Right cardiac atrium (tissue), 5 donors: Measurements from ENCODE around the gene SLC6A18. TPM values are rescaled to one million over a fixed set of nuclear protein-coding genes. Genes with fewer than 3 reads are reported as not detected.

Source experiments
- ATAC-seq, 2 donors: fragments of 200-7000 bp; cut with Tn5 transposase; one replicate each; pipeline versions ENCODE4 v1.8.0 to v1.9.1; 2020; ENCODE audit warnings: moderate library complexity in 2 of 2, mild to moderate bottlenecking in 1 of 2
- DNase-seq, 3 donors: peaks; one replicate each; pipeline ENCODE4 v3.0.0-alpha.2; 2020
- H3K27ac ChIP-seq: one replicate; pipeline ENCODE4 v1.5.1; 2013; ENCODE audit warnings: mild to moderate bottlenecking, low read length, control low read depth, moderate library complexity
- H3K27me3 ChIP-seq: one replicate; pipeline ENCODE4 v1.6.1; 2013; ENCODE audit not compliant: control insufficient read depth, insufficient read depth
- H3K4me1 ChIP-seq: one replicate; pipeline ENCODE4 v1.6.1; 2013; ENCODE audit warnings: low read length; ENCODE audit not compliant: control insufficient read depth, insufficient read depth
- H3K4me3 ChIP-seq: one replicate; pipeline ENCODE4 v1.5.1; 2013; ENCODE audit warnings: low read length, control low read depth
- H3K9me3 ChIP-seq: one replicate; pipeline ENCODE4 v1.6.1; 2013; ENCODE audit warnings: low read length; ENCODE audit not compliant: control insufficient read depth
- WGBS: extraction: QIAGEN DNeasy Blood & Tissue Kit; methylation state at CpG from one replicate; pipeline ENCODE4 v1.1.7; 2013; 5-methylcytosine and 5-hydroxymethylcytosine counted together
- intact Hi-C, 4 donors: fragments of 100-400 bp; cut with DNase I; formaldehyde crosslinking; loops; one replicate each; pipeline versions ENCODE4 v1.11.0 to v1.14.0; 2022 to 2023
- polyA plus RNA-seq: library from polyadenylated mRNA; stranded (reverse); fragments of 200-250 nt; gene quantifications from one replicate; pipeline ENCODE4 v1.2.3, GENCODE V29; 2013
- total RNA-seq, 4 donors: library from RNA; stranded (reverse); fragmentation: NEBNext Ultra II Directional; extraction: Animal tissue kit (Norgen Biotek cat#: 25700); gene quantifications; one replicate each; pipeline ENCODE4 v1.2.1, GENCODE V29; 2021
- donor health status: healthy with polysubstance abuse.
- donor health status: DM: no; HTN: yes; CAD: no.
- donor health status: DM: no; HTN: no; CAD: no.
- donor health status: DM: no; HTN: yes; CAD: no; lungs with severe emphysema.
- donor health status: DM: yes; HTN: yes; CAD: no.

The SLC6A18 gene
- total and polyA plus RNA-seq, 5 donors = not detected

DNA sequence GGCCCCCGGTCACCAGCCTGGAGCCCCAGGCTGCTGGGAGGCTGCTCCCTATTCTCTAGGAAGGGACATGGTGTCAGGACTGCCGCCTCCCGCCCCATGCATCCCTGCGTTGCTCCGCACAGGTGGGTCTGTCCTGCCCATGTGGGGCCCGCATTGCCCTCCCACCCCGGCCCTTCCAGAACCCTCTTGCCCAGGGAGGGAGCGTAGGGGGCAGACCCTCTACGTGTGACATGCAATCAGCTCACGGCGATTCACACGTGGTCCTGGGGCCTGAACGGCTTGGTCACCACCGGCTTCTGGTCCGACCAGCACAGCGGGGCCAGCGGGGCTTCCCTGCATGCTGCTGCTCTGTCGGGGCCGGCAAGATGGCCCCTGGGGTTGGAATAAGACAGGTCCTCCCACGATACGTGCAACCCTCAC is 14.3 kb upstream of the SLC6A18 start:
- Histone ChIP-seq H3K9me3 (no peaks in the 10 kb centered on the region), H3K4me3 (no peak overlapping the region), H3K4me1 (no peaks in the 10 kb centered on the region), H3K27ac (no peak overlapping the region), H3K27me3 (no peaks in the 10 kb centered on the region)
- intact Hi-C loops = no loop called here
- DNase-seq (peak; percentile 7 to 47 (median 20)), ATAC-seq (no peak)
- 79% methylated on average over 21 of the region's 21 CpGs for WGBS

- ATAC-seq = no peak
- Histone ChIP-seq H3K27me3 (no peaks in the 10 kb centered on the region), H3K4me1 (no peaks in the 10 kb centered on the region), H3K27ac (no peak overlapping the region), H3K4me3 (no peak overlapping the region), H3K9me3 (no peaks in the 10 kb centered on the region)
- intact Hi-C loops = no loop called here
- peak in 2 of 3 donors; percentile 1 to 7 for DNase-seq
- 92% methylated on average over 9 of the region's 9 CpGs for WGBS
Measured at GRCh38 chr5:1211701-1212100, 13.5 kb upstream of the SLC6A18 start.

DNA sequence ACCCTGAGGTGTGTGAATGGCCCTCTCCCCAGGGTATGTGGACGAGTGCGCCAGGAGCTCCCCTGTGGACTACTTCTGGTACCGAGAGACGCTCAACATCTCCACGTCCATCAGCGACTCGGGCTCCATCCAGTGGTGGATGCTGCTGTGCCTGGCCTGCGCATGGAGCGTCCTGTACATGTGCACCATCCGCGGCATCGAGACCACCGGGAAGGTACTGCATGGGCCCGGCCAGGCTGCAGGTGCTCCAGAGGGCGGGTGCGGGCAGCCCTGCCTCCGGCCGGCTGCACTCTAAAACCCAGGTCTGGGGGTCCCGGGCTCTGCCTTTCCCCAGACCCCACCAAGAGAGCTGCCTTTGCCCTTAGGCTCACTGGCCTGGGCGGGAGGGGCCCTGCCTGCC is 12.9 kb upstream of the SLC6A18 start:
- no peak for ATAC-seq
- Histone ChIP-seq H3K4me3 (no peak overlapping the region), H3K27ac (no peak overlapping the region), H3K9me3 (no peaks in the 10 kb centered on the region), H3K4me1 (no peaks in the 10 kb centered on the region), H3K27me3 (no peaks in the 10 kb centered on the region)
- peak; percentile 6 to 14 (median 12) for DNase-seq
- 93% methylated on average over 20 of the region's 20 CpGs for WGBS
- intact Hi-C loops = no loop called here

DNA sequence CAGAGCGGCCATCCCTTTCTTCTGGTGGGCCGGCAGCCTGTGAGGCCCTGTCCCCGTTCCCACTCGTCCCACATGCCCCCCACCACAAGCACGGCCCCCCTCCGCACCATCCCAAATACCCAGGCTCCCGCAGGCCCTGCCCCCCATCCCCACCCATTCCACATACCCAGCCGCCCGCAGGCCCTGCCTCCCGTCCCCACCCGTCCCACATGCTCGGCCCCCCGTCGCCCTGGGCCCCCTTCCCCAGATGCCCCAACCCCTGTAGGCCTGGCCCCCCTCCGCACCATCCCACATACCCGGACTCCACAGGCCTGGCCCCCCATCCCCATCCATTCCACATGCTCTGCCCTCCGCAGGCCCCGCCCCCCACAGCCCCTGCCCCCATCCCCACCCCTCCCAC is 12.3 kb upstream of the SLC6A18 start:
- H3K4me1 ChIP-seq = no peaks in the 10 kb centered on the region
- H3K9me3 ChIP-seq = no peaks in the 10 kb centered on the region
- H3K4me3 ChIP-seq = no peak overlapping the region
- no peak for ATAC-seq
- WGBS = 82% methylated on average over 18 of the region's 18 CpGs
- no peak overlapping the region for H3K27ac ChIP-seq
- H3K27me3 ChIP-seq = no peaks in the 10 kb centered on the region
- DNase-seq = peak; percentile 10 to 57 (median 25)
- intact Hi-C loops = no loop called here

DNA sequence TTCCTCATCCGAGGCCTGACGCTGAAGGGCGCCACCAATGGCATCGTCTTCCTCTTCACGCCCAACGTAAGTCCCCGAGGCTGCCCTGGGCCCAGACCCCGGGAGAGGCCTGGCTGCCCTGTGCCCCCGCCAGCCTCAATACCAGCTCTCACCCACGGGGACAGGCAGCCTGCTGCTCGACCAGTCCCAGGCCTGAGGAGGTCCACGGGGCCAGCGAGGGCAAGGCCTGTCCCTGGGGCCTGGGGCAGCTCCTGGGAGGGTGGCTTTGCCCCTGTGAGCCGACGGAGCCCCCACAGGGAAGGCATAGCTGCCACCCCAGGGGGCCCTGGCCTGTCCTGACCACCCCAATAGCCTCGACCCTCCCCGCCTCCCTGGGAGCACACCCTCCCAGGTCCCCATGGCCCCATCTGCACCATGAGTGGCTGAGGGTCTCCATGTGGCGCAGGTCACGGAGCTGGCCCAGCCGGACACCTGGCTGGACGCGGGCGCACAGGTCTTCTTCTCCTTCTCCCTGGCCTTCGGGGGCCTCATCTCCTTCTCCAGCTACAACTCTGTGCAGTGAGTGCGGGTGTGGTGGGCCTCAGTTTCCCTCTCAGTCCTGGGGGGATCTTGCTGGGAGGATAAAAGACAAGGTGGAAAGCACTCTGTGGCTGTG is 11.5 kb upstream of the SLC6A18 start:
- Histone ChIP-seq H3K9me3 (no peaks in the 10 kb centered on the region), H3K4me1 (no peaks in the 10 kb centered on the region), H3K4me3 (no peak overlapping the region), H3K27ac (no peak overlapping the region), H3K27me3 (no peaks in the 10 kb centered on the region)
- WGBS = 89% methylated on average over 25 of the region's 25 CpGs
- DNase-seq (peak; percentile 11 to 44 (median 28)), ATAC-seq (no peak)
- intact Hi-C loops = no loop called here

- no peaks in the 10 kb centered on the region for H3K9me3 ChIP-seq
- H3K4me1 ChIP-seq = no peaks in the 10 kb centered on the region
- no peaks in the 10 kb centered on the region for H3K27me3 ChIP-seq
- no peak for ATAC-seq
- intact Hi-C loops = no loop called here
- no peak overlapping the region for H3K27ac ChIP-seq
- peak; percentile 1 to 37 (median 26) for DNase-seq
- H3K4me3 ChIP-seq = no peak overlapping the region
- 73% methylated on average over 22 of the region's 22 CpGs for WGBS
Measured at GRCh38 chr5:1214163-1214935, 10.8 kb upstream of the SLC6A18 start.

- DNase-seq = peak in 2 of 3 donors; percentile 3 to 13
- Histone ChIP-seq H3K27me3 (no peaks in the 10 kb centered on the region), H3K9me3 (no peaks in the 10 kb centered on the region), H3K27ac (no peak overlapping the region), H3K4me1 (no peaks in the 10 kb centered on the region), H3K4me3 (no peak overlapping the region)
- intact Hi-C loops = no loop called here
- WGBS = 84% methylated on average over 2 of the region's 2 CpGs
- no peak for ATAC-seq
Measured at GRCh38 chr5:1214936-1215220, 10.3 kb upstream of the SLC6A18 start.

DNA sequence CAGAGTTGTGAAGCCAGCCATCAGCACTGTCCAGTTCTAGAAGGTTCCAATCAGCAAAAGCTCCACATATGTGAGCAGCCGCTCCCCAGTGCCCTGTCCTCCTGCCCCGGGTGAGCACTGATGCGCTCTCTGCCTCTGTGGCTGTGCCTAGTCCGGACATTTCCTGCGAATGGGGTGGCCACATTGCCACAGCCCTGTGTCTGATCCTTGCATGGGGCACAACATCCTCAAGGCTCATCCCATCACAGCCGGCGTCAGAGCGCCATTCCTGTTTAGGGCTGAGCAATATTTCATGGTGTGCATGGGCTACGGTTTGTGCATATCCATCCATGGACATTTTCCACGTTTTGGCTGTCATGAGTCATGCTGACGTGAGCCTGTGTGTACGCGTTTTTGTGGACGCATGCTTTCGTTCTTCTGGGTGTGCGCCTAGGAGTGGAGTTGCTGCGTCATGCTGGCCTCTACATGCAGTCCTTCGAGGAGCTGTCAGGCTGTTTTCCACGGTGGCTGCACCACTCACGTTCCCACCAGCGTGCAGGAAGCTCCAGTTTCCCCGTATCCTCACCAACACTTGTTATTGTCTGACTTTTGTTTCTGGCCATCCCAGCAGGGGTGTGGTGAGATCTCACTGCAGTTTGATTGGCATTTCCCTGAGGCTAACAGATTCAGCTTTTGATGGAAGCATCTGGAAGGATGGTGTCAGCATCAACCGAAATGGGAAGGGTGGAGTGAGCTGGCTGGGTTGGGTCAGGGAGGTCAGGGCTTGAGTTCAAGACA is 9.7 kb upstream of the SLC6A18 start:
- no peaks in the 10 kb centered on the region for H3K9me3 ChIP-seq
- H3K27me3 ChIP-seq = no peaks in the 10 kb centered on the region
- H3K4me3 ChIP-seq = no peak overlapping the region
- ATAC-seq (no peak), DNase-seq (peak; percentile 3 to 37 (median 19))
- H3K27ac ChIP-seq = no peak overlapping the region
- intact Hi-C loops = no loop called here
- WGBS = 92% methylated on average over 23 of the region's 23 CpGs
- H3K4me1 ChIP-seq = no peaks in the 10 kb centered on the region

GRCh38 chr5:1216211-1216917 is 8.8 kb upstream of the SLC6A18 start:
- no peaks in the 10 kb centered on the region for H3K27me3 ChIP-seq
- 94% methylated on average over 38 of the region's 38 CpGs for WGBS
- no peak for ATAC-seq
- peak; percentile 10 to 40 (median 22) for DNase-seq
- H3K4me3 ChIP-seq = no peak overlapping the region
- H3K4me1 ChIP-seq = no peaks in the 10 kb centered on the region
- H3K27ac ChIP-seq = no peak overlapping the region
- intact Hi-C loops = no loop called here
- no peaks in the 10 kb centered on the region for H3K9me3 ChIP-seq

DNA sequence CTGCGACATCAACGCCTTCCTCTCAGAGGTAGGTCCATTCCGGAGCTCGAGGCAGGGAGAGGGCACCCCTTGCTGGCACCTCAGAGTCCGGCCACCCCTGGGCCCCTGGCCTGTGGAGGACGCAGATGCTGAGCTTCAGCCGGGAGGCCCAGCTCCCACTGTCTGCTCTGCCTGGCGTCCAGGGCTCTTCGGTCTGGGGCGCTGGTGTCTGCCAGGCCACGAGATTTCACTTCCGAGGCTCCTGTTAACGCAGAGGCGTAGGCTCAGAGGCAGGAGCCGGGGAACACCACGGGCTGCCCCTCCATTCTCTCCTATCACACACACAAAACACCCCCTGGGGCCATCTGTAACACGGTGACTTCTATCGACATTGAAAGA is 8.3 kb upstream of the SLC6A18 start:
- 88% methylated on average over 18 of the region's 18 CpGs for WGBS
- no peak for ATAC-seq
- no peak overlapping the region for H3K27ac ChIP-seq
- H3K27me3 ChIP-seq = no peaks in the 10 kb centered on the region
- intact Hi-C loops = no loop called here
- peak in 2 of 3 donors; percentile 38 to 40 for DNase-seq
- H3K9me3 ChIP-seq = no peaks in the 10 kb centered on the region
- H3K4me1 ChIP-seq = no peaks in the 10 kb centered on the region
- no peak overlapping the region for H3K4me3 ChIP-seq
